GM15510 (cell line): Measurements from ENCODE around the gene ABCA12.

Experiments used
- POLR2A ChIP-seq: IDR thresholded peaks from 3 replicates; pipeline ENCODE4 v1.6.1; 2011; ENCODE audit warnings: borderline replicate concordance; ENCODE audit not compliant: insufficient read length; ENCODE audit errors: extremely low read depth

ABCA12 gene

DNA sequence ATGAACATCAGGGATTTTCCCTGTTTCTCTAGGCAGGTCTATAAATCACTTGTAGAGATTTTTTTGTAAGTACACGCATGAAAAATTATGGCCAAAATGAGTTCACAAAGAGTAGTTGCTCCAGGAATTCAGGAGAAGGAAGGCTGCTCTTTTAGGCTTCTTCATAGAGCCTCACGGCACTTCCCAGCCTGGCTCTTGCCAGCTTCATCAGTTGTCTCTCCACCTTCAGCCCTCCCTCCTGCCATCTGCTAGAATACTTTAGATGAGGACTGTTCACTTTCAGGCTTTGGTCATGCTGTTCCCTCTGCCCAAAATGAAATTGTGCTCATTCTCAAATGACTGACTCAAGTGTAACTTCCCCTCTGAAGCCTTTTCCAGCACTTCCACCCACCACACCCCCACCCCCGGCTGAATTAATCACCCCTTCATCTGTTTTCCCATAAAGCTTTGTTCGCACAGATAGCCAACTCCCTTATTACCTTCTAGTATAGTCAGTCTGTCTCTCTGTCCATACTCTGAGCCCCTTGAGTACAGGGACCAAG, 1.8 kb upstream of the ABCA12 start:
- TF ChIP-seq POLR2A, result no peak

DNA sequence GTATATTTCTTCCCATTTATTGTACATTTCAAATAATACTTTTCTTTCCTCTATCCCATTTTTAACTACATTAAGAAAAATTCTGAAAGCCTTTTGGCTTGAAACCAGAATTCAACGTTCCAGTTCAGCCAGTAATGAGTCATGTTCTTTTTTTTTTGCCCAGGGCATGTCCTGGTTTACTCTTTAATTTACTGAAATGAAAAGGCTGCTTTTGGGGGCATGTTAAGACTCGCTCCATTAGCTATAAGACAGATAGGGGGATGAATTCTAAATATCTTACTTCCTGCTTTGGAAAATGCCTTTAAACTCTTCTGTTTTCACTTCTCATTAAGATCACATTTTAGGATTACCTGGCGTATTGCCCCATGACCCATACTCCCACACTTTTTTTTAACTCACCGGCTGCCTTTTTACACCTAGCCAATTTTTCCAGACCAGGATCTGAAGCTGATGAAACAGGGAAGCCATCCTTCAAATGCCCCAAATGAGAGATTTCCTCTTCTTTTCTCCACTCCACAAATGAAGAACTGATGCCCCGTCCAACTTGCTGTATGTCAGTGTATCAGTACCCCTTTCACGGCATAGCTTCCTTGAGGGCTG, 585 bp downstream of the ABCA12 start:
- no peak for TF ChIP-seq POLR2A

DNA sequence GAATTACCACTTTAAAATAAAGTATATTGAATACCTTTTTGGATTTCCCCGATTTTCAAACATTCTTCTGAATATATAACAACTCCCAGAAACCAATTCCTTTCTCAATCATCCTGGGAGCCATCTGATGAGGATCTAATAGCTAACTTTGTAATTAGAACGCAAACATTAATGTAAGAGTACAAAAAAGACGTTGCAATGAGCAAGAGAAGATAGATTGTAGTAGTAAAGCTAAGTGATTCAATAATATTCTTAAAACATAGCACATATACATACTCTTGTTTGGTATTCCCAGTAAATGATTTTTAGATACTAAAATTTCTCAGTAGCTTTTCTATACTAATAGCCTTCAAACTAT, 1.1 kb downstream of the ABCA12 start:
- no peak for TF ChIP-seq POLR2A

DNA sequence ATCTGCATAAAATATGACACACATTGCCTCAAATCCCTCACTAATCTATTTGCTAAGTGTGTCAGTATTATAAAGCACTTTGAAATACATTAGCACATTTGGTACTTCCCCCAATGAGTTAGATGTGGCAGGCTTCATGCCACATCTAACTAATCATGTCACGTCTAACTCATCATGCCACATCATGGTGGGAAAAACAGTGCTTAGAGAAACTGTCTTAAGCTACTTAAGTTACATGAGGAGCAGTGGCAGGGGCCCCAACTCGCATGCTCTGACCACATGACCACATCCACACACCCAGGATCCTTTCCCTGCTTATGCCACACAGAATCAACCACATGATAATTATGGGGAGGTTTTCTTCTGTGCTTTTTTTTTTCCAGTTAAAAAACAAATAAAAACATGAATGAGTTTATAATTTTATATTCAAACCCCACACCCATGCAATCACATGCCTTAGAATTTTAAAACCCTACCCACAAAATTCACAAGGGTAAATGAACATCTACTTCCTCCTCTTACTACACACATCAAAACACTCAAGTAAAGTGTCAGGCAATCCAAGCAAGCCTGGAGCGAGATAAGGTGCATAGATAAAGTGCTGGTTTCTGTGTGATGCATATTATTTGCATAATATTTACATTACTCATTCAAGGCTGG, 1.6 kb downstream of the ABCA12 start:
- TF ChIP-seq POLR2A, result no peak

DNA sequence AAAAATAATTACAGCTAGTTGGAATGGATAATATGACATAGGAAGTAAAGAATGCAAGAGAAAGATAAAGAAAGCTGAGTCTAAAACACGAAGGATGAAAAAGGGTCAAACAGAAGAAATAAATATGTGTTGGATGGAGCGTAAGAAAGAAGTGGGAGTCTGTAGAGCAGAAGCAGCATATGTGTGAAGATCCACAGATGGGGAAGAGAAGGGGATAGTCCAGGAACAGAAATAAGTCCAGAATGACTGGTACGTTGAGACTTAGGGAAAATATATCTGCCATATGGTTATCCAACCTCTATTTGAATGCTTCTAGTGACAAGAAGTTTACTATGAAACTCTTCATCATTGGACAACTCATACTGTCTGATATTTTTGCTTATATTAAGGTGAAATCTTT, 18.0 kb downstream of the ABCA12 start:
- TF ChIP-seq POLR2A, result no peak

DNA sequence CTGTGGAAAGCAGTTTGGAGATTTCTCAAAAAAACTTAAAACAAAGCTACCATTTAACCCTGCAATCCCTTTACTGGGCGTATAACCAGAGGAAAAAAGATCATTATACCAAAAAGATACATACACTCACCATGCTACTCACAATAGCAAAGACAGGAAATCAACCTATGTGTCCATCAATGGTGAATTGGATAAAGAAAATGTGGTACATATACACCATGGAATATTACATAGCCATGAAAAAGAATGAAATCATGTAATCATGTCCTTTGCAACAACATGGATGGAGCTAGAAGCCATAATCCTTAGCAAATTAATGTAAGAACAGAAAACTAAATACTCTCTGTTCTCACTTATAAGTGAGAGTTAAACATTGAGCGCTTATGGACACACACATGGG, 18.6 kb downstream of the ABCA12 start:
- no peak for TF ChIP-seq POLR2A

DNA sequence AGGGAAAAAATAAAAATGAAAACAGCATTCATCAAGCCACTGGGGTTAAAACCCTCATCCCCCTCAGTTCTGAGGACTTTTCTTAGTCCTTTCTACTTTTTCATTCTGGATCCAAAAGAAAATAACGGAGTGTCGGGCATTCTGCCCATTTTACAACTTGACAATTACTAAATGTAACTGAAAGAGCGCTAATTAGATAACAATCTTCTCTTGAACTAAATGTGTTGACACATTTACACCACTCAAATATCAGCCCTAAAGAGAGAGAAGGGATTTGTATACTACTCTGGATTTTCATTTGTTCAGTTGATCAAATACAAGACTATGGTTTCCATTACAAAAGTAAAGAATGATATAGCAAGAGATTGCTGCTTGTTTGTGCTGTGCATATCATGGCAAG, 27.5 kb downstream of the ABCA12 start:
- TF ChIP-seq POLR2A, result no peak

DNA sequence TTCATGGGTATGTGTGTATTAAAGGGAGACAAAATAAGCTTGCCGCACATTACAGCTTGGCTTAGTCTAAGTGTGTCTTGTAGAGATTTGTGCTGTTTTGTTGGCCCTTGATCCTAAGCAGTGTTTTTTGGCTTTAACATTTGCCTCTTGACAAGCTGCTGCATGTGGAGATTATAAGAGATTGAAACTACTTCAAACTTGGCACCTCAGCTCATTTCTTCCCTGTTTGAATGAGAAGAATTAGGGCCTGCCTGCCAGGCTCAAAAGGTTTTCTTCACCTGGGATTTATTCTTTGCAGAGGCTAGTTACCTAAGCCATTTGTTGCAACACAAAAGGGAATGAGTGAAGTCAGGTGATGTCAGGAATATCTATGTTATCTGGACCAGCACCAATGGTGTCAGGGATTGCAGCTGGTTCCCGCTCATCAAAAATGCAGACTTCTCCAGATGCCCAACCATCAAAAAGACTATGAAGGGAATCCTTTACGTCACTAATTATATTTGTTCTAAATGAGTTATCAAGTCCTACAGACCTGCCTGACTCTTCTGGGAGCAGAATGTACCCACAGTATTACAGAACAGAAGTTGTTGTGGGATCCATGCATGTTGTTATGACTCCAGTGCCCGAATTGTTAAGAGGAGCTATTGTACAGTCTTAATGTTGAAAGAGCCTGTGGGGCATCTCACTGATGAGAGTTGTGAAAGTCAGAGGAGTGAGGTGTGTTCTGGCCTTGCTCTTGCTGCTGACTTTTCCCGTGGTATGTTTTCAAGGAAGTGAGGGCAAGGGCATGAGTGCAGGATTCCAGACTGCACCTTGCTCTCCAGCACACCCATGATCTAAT, 31.0 kb downstream of the ABCA12 start:
- no peak for TF ChIP-seq POLR2A

DNA sequence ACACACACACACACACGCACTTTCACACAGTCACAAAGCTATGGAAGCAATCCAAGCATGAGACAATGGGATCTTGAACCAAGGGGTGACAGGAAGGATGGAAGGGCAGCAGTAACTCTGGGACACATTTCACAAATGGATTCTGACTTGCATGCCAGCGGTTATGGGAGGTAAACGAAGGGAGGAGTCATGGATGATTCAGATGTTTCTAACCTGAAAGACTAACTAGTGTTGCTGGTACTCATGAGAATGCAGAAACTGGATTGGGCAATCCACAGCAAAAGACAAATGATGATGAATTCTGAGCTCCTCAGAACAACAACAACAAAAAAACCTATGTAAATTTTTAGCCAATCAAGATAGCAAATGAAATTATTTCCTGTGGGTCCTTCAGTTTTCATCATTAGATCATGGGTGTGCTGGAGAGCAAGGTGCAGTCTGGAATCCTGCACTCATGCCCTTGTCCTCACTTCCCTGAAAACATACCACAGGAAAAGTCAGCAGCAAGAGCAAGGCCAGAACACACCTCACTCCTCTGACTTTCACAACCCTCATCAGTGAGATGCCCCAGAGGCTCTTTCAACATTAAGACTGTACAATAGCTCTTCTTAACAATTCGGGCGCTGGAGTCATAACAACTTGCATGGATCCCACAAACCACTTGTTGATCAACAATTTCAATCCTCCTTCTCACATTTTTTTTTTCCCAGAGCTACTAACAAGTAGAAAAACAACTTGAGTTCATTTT, 32.6 kb downstream of the ABCA12 start:
- TF ChIP-seq POLR2A, result no peak

DNA sequence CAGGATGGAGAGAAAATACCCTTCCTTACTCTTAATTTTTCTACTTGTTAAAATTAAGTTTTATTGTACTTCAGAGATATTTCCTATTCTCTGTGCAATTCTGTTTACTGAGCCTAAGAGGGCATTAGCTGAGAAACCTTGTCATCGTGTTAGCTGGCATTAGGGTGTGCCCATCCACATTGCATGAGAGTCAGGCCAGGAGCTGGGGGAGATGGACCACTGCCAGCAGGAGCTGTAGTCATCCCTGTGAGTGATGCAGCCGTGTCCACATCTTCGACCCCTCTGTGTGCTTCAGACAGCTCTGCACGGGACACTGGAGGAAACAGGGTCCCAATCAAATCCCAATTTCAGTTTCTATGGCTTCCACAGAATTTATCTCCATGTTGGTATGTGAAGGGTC, 34.2 kb downstream of the ABCA12 start:
- no peak for TF ChIP-seq POLR2A

DNA sequence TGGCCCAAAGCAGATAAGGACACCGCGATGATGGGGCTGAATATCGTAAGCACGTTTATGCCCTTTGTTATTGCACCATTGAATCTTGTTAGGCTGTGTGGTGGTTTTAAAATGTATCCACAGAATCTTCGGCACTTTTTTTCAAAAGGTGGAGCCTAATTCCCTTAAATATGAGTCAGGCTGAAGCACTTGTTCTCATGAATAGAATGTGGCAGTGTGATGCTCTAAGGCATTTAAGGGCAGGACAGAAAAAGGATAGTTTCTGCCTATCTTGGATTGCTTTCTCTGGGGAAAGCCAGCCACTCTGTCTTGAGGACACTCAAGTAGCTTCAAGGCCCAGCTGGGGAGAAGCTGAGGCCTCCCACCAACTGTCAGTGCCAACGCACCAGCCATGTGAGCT, 39.6 kb downstream of the ABCA12 start:
- TF ChIP-seq POLR2A, result no peak

DNA sequence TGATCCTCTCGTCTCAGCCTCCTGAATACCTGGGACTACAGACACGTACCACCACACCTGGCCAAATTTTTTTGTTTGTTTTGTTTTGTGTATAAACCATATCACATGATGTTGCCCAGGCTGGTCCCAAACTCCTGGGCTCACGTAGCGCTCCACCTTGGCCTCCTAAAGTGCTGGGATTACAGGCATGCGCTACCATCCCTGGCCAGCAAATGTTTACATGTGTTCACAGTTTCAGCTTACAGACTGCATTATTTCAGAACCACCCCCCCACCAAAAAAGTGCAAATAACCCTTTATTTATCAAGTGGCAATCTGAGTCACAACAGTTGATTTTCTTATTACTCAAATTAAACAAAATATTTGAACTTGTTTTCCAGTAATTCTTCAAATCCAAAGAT, 54.3 kb downstream of the ABCA12 start:
- no peak for TF ChIP-seq POLR2A

DNA sequence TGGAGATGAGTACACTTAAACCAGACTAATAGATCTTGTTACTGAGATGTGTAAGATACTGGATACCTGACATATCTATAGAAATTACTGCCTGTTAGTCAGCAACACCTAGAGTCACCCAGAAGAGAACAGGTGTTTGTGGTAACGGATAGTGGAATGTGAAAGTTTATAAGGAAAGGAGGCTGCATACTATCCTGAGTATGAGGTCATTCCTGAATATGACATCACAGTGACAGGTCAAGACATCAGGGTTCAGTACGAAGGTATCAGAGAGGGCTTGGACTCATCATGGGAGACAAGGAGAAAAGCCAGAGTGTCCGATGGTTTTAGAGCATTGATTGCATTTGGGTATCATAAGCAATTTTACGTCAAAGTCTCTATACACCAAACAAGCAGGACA, 55.3 kb downstream of the ABCA12 start:
- no peak for TF ChIP-seq POLR2A

DNA sequence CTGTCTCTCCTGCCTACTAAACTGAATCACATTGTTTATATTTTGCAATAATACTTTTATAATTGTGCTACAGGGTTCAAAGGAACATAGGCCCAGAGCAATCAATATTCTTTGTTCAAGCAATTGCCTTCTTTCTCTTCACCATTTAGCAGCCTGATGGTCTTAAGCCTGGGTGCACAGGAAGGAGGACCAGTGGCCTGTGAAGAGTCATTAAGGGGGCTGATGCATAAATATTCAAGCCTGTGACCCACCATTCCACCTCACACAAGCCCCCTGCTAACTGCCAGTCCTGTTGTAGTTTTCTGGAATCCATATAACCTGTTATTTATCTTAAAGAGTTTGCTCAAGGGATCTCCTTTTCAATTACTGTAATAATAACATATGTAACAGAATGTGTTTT, 56.0 kb downstream of the ABCA12 start:
- TF ChIP-seq POLR2A, result no peak

DNA sequence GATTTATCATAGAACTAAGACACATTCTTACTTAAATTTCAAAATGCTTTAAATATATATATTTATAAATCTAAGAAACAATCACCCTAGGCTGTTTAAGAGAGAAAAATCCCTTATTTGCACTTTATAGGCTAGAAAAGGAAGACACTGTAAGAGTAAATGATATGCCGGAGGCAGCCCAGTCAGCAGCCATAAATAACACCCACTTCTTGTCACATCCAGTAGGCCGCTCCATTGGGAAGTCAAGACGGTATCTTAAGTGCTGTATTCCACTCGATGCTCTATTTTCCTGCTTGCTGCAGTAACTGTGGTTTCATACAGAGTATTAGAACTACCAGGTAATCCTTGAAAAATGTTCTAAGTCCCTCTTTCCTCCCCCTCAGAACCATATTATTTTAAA, 57.9 kb downstream of the ABCA12 start:
- no peak for TF ChIP-seq POLR2A
